Ishikawa (cell line): Measurements from ENCODE around the gene COX4I1.

Experiments used
- CEBPB ChIP-seq: IDR thresholded peaks from 2 replicates; pipeline ENCODE4 v1.6.1; 2012
- CREB1 ChIP-seq: IDR thresholded peaks from 2 replicates; pipeline ENCODE4 v1.6.1; 2012; ENCODE audit warnings: low read depth
- EGR1 ChIP-seq: IDR thresholded peaks from 2 replicates; pipeline ENCODE4 v1.6.1; 2012
- EP300 ChIP-seq: IDR thresholded peaks from 2 replicates; pipeline ENCODE4 v1.6.1; 2012; ENCODE audit warnings: borderline replicate concordance
- FOXM1 ChIP-seq: IDR thresholded peaks from 2 replicates; pipeline ENCODE4 v1.6.1; 2012; ENCODE audit warnings: low read depth, borderline replicate concordance
- MAX ChIP-seq: IDR thresholded peaks from 2 replicates; pipeline ENCODE4 v1.6.1; 2012
- NFIC ChIP-seq: IDR thresholded peaks from 2 replicates; pipeline ENCODE4 v1.6.1; 2012
- RAD21 ChIP-seq: IDR thresholded peaks from 2 replicates; pipeline ENCODE4 v1.6.1; 2012; ENCODE audit warnings: low read depth
- TAF1 ChIP-seq: IDR thresholded peaks from 2 replicates; pipeline ENCODE4 v1.6.1; 2012; ENCODE audit warnings: low read depth, mild to moderate bottlenecking
- TCF12 ChIP-seq: IDR thresholded peaks from 2 replicates; pipeline ENCODE4 v1.6.1; 2012; ENCODE audit warnings: low read depth
- TEAD4 ChIP-seq: IDR thresholded peaks from 2 replicates; pipeline ENCODE4 v1.6.1; 2012
- YY1 ChIP-seq: IDR thresholded peaks from 2 replicates; pipeline ENCODE4 v1.6.1; 2012; ENCODE audit warnings: low read depth
- ZBTB7A ChIP-seq: IDR thresholded peaks from 2 replicates; pipeline ENCODE4 v1.6.1; 2012; ENCODE audit warnings: low read depth
- TF ChIP-seq, protein P1 (sequence below): IDR thresholded peaks from 2 replicates; pipeline ENCODE4 v1.6.1; 2012
- TF ChIP-seq, protein P2 (sequence below): IDR thresholded peaks from 2 replicates; pipeline ENCODE4 v1.6.1; 2012; ENCODE audit warnings: low read depth, mild to moderate bottlenecking

Gene COX4I1

GRCh38 chr16:85847036-85847435, 47.5 kb downstream of the COX4I1 start:
- no peak for TF ChIP-seq YY1
- no peak for TF ChIP-seq RAD21
- no peak for TF ChIP-seq NFIC
- TF ChIP-seq FOXM1 = no peak
- TF ChIP-seq CEBPB = no peak
- TF ChIP-seq TEAD4 = no peak
- no peak for TF ChIP-seq MAX
- TF ChIP-seq TAF1 = no peak
- no peak for TF ChIP-seq EP300
- TF ChIP-seq TCF12 = no peak
- no peak for TF ChIP-seq CREB1
- TF ChIP-seq, protein P1, sequence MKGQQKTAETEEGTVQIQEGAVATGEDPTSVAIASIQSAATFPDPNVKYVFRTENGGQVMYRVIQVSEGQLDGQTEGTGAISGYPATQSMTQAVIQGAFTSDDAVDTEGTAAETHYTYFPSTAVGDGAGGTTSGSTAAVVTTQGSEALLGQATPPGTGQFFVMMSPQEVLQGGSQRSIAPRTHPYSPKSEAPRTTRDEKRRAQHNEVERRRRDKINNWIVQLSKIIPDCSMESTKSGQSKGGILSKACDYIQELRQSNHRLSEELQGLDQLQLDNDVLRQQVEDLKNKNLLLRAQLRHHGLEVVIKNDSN = no peak
- TF ChIP-seq, protein P2, sequence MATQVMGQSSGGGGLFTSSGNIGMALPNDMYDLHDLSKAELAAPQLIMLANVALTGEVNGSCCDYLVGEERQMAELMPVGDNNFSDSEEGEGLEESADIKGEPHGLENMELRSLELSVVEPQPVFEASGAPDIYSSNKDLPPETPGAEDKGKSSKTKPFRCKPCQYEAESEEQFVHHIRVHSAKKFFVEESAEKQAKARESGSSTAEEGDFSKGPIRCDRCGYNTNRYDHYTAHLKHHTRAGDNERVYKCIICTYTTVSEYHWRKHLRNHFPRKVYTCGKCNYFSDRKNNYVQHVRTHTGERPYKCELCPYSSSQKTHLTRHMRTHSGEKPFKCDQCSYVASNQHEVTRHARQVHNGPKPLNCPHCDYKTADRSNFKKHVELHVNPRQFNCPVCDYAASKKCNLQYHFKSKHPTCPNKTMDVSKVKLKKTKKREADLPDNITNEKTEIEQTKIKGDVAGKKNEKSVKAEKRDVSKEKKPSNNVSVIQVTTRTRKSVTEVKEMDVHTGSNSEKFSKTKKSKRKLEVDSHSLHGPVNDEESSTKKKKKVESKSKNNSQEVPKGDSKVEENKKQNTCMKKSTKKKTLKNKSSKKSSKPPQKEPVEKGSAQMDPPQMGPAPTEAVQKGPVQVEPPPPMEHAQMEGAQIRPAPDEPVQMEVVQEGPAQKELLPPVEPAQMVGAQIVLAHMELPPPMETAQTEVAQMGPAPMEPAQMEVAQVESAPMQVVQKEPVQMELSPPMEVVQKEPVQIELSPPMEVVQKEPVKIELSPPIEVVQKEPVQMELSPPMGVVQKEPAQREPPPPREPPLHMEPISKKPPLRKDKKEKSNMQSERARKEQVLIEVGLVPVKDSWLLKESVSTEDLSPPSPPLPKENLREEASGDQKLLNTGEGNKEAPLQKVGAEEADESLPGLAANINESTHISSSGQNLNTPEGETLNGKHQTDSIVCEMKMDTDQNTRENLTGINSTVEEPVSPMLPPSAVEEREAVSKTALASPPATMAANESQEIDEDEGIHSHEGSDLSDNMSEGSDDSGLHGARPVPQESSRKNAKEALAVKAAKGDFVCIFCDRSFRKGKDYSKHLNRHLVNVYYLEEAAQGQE = no peak
- TF ChIP-seq ZBTB7A = no peak
- no peak for TF ChIP-seq EGR1

DNA sequence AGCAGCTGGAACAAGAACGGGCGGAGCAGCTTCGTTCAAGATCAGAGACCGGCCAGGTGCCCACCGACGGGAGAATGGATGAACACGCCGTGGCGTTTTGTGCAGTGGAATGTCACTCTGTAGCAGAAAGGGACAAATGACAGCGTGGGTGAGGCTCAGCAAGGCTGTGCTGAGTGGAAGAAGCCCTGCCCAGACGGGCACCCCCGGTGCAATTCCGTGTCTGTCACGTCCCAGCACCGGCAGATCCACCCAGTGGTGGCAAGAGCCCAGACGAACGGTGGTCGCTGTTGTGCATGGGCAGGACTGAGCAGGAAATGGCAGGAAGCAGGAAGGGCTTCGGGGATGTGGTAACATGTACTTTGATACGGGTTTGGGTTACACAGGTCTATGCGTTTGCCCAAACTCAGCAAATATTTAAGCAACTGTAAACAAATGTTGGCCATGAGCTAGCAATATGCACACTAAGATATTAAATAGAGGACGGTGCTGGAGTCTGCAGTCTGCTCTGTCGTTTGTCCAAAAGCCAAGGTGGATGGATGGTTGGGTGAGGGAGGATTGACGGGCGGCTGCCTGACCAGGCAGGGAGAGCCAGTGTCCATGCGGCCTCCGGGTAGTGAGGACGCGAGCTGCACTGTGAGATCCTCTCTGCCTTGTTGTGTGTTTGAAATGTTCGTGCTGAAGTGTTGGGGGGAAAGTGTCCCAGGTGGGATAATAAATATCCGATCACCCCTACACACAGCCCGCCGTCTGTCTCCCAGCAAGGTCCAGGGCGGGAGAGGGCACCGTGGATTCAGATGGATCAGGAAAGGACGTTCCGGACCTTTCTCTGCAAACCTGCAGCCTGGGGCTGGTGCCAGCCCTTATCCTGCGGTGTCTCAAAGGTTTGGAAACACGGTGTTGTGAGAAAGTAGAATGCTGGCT, 48.4 kb downstream of the COX4I1 start:
- no peak for TF ChIP-seq RAD21
- TF ChIP-seq TCF12 = no peak
- no peak for TF ChIP-seq MAX
- no peak for TF ChIP-seq CEBPB
- TF ChIP-seq EGR1 = no peak
- TF ChIP-seq FOXM1 = no peak
- TF ChIP-seq ZBTB7A = no peak
- TF ChIP-seq, protein P1 = no peak

DNA sequence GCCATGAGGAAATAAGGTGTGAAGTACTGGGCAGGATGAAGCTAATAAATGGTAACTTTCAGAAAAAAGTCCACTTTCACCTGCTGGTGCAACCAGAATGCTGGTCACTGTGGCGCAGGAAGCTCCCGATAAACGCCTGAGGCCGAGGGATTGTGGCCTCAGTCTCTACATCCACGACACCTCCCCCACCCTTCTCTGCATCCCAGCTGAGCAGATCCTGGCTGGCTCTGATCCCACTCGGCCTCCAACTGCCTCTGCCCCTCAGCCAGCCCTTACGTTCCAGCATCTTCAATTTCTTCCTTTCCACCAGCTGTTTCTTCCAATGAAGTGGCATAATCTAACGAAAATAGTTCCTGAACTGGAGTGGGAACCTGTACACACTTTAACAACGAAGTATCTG, 49.5 kb downstream of the COX4I1 start:
- TF ChIP-seq, protein P1 = no peak
- TF ChIP-seq ZBTB7A = no peak
- TF ChIP-seq FOXM1 = no peak
- no peak for TF ChIP-seq RAD21

DNA sequence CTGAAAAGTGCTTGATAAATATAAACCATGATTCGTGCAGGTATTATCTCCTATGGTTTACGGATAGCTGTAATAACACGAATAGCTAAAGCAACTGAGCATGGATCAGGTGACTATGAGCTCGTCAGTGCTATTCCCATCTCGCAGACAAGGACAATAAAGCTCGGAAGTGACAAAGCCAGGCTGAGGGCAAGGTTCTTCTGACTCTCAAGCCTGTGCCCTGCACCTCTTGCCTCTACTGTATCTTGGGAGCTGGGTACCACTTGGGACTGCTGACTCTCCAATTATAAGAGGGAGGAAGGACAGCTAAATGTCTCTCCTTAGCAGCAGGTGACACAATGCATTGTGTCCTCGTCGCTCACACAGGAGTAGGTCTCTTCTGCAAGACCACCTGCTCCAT, 49.9 kb downstream of the COX4I1 start:
- TF ChIP-seq TAF1 = no peak
- no peak for TF ChIP-seq FOXM1
- TF ChIP-seq CREB1 = no peak
- TF ChIP-seq MAX = no peak
- TF ChIP-seq YY1 = no peak
- no peak for TF ChIP-seq RAD21
- TF ChIP-seq EGR1 = no peak
- TF ChIP-seq, protein P1 = no peak
- TF ChIP-seq TEAD4 = no peak
- TF ChIP-seq CEBPB = no peak
- TF ChIP-seq, protein P2 = no peak
- no peak for TF ChIP-seq ZBTB7A
- no peak for TF ChIP-seq NFIC
- TF ChIP-seq TCF12 = no peak

DNA sequence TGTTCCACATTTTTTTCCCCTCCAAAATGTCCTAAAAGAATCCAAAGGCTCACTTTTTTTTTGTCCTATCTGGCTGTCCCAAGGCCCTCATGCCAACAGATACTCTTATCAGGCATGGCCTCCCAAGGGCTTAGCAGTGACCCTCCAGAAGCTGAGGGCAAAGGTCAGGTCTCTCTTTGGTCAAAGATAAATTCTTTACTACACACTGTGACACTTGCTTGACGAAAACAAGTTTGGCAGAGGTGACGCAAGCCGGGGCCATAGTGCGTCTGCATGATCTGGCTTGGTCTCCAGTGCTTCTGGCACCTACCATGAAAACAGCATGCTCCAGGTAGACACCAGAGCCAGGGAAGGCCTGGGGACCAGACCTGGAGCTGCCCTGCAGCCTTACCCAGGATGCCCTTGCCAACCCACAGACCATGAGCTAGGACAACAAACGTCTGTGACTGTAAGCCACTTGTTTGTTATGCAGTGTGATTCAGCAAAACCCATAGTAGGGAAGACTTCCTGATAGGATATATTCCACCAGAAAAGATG, 50.9 kb downstream of the COX4I1 start:
- no peak for TF ChIP-seq ZBTB7A
- no peak for TF ChIP-seq RAD21
- TF ChIP-seq NFIC = no peak
- no peak for TF ChIP-seq TCF12
- no peak for TF ChIP-seq EP300
- TF ChIP-seq FOXM1 = no peak
- TF ChIP-seq CEBPB = no peak
- TF ChIP-seq, protein P2 = no peak
- no peak for TF ChIP-seq MAX
- TF ChIP-seq, protein P1 = no peak
- no peak for TF ChIP-seq CREB1
